RPMI7951 (cell line): Measurements from ENCODE around the gene IGFL2. TPM values are rescaled to one million over a fixed set of nuclear protein-coding genes. Genes with fewer than 3 reads are reported as not detected.
"Not testable (repeated sequence)": the region's sequence is repeated elsewhere in the genome, so short reads cannot be mapped to it uniquely, and the experiment has no call there.

Source experiments
- DNase-seq: peaks from one replicate; pipeline ENCODE4 v3.0.0-alpha.2; 2012; ENCODE audit warnings: low read depth
- total RNA-seq: library from RNA; depleted of rRNA; stranded (reverse); fragments of >200 nt; shearing (Covaris generic); gene quantifications from 2 replicates; pipeline ENCODE4 v1.2.3, GENCODE V29; 2014

Gene IGFL2
- total RNA-seq, 1 experiment from 2014 or later, result not detected

DNA sequence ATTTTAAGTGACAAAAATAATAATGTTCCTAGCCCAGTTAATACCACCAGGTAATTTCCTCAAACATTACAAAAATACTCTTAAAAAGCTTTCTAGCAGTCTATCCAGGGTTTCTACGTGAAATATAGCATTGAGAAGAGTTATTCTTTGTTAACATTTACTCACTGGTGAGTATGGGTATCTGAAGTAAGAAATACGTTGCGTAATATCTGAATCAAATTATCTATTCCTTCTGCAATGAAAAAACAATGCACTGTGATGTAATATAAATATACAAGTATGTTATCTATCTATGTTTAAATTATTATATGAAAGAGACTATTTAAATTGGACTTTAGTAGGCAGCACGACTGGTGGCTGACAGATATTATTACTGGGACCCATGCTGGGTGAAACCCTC lies 5.7 kb upstream of the IGFL2 start:
- no peak for DNase-seq

GRCh38 chr19:46144756-46145155 lies 3.3 kb upstream of the IGFL2 start:
- no peak for DNase-seq

DNA sequence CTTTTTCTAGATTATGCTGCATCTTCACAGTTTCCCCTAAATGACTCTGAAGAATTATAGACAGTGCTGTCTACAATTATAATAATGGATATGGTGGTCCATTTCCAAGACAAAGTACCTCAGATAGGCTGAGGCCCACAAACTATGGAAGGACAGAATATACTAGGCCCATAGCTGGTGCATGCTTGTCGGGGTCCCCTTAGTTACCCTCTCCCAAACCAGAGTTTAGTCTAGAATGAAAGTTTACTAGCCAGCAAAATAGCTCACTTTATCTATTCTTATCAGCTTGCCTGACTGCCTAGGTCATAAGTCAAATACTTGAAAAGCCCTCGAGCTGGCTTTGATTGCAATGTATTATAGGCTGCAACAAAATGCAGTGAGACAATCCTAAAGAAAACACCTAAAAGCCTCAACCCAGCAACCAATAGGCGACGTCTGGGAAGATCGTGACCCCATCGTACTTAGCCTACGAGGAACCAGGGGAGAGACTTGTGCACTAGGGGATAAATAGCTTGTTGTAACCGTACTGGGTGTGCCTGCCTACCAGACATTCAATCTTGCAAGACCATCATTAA lies 785 bp upstream of the IGFL2 start:
- DNase-seq, result no peak

DNA sequence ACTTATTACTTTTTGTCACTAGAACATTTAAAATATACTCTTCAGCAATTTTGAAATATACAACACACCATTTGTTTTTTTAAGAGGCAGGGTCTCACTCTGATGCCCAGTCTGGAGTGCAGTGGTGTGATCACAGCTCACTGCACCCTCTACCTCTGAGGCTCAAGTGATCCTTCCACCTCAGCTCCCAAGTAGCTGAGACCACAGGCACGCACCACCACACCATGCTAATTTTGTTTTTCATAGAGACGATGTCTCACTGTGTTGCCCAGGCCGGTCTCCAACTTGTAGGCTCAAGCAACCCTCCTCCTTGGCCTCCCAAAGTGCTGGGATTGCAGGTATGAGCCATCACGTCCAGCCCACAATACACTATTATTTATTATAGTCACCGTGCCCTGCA lies 2.6 kb downstream of the IGFL2 start:
- DNase-seq, result no peak

DNA sequence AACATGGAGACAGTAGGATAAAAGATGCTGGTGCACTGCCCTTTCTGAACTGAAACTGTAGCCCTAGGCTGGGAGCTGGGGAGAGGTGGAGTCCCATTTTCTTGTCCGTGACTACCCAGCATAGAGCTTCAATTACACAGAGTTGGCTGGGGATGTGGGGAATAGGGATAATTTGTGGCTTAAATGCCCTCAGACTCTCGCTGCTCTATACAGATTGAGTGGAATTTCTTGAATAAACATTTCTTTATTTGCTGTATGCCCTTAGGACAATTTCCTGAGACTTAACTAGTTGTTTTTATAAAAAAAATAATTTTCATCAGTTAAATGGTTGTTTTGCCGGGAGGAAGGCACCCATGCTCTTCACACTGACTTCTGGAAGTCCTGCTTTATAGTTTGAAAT lies 7.2 kb downstream of the IGFL2 start:
- DNase-seq, result peak; percentile 14

- DNase-seq, result no peak
Observed at GRCh38 chr19:46159418-46160232, 11.6 kb downstream of the IGFL2 start.

DNA sequence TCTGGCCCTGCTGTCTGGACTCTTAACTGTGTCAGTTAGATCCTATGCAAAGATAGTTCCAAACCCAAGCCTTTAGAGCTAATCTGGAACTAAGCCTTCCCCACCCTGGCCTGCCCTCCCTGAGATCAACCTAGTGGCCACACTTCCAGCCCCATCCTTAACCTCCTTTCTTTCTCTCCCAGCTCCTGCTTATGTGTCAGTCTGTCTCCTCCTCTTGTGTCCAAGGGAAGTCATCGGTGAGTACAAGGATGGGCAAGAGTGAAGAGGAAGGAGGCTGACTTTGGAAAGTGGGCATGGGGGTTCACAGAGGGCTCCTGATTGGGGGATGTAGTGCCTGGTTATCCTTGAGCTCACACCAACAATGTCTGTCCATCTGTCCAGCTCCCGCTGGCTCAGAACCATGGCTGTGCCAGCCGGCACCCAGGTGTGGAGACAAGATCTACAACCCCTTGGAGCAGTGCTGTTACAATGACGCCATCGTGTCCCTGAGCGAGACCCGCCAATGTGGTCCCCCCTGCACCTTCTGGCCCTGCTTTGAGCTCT lies 12.3 kb downstream of the IGFL2 start:
- no peak for DNase-seq

DNA sequence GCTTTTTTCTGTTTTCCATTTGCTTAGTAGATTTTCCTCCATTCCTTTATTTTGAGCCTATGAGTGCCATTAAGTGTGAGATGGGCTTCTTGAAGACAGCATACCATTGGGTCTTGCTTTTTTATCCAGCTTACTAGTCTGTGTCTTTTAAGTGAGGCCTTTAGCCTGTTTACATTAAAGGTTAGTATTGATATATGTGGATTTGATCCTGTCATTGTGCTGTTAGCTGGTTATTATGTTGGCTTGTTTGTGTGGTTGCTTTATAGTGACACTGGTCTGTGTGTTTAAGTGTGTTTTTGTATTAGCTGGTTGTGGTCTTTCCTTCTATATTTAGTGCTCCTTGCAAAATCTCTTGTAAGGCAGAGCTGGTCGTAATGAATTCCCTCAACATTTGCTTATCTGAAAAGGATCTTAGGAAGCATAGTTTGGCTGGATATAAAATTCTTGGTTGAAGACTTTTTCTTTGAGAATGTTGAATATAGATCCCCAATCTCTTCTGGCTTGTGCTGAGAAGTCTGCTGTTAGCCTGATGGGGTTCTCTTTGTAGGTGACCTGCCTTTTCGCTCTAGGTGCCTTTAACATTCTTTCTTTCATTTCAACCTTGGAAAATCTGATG lies 13.7 kb downstream of the IGFL2 start:
- not testable (repeated sequence) for DNase-seq

DNA sequence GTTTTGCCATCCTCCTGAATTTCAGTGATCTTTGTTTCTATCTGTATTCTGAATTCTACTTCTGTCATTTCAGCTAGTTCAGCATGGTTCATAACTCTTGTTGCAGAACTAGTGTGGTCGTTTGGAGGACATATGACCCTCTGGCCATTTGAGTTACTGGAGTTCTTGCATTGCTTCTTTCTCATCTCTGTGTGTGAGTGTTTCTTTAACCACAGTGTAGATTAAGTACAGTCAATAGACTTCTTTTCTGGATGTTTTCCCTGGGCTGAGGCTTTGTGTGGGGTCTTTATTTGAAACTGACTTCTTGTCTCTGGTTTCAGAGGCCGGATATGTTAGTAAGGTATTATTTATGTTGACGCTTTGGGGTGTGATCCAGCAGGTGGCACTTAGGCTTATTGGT lies 14.7 kb downstream of the IGFL2 start:
- no peak for DNase-seq

DNA sequence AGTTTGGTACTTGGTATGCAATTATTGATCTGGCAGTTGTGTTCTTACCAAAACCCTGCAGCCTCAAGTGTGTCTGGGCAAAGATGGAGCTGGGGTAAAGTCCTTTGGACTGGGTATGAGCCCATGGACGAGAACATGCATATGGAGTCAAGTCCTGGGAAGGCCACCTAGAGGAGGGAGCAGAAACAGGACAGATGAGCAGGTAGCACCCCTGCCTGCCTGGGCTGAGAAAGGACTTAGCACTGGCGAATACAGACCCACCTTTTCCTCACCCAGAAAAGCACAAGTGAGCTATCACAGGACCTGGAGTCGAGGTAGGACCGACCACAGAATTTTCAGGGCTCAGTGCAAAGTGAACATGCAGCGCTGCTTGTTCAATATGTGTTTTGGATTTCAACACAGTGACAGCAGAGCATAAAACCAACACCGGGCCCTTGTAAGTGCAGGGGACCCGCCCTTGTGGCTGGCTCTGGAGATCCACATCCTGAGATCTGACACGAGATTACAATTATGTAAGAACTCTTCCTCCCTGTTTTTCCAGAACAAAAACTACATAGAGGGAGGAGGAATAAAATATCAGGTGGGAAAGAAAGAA lies 25.9 kb downstream of the IGFL2 start:
- no peak for DNase-seq

DNA sequence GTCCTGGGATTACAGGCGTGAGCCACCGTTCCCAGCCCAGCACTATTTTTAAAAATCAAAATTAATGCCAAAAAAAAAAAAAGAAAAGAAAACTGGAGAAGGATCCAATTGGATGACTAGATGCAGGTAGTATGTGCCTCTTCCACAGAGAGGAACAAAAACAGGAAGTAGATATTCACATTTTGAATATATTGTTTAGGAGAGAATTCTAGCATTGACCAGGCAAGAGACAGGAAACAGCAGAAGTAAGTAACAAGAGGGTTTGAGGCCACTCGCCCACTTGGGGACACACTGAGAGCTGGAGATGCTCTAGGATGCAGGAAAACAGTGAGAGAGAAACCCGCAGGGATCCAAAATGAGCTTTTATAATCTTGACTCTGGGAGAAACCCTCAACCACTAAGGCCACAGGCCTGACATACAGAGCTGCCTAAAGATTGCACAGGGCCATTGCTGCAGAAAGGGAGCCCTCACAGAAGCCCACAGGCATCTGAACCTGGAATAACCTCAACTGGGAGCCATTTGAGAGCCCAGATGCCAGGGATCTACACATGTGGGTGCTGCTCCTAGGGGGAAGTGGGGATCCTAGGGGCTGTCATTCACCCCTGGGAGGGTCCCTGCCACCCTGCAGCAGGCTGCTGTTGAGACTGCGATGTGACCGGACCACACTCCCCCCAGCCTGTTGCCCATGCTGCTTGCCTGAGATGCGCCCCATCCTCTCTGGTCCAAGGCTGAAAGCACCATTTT lies 28.2 kb downstream of the IGFL2 start:
- DNase-seq, result no peak

DNA sequence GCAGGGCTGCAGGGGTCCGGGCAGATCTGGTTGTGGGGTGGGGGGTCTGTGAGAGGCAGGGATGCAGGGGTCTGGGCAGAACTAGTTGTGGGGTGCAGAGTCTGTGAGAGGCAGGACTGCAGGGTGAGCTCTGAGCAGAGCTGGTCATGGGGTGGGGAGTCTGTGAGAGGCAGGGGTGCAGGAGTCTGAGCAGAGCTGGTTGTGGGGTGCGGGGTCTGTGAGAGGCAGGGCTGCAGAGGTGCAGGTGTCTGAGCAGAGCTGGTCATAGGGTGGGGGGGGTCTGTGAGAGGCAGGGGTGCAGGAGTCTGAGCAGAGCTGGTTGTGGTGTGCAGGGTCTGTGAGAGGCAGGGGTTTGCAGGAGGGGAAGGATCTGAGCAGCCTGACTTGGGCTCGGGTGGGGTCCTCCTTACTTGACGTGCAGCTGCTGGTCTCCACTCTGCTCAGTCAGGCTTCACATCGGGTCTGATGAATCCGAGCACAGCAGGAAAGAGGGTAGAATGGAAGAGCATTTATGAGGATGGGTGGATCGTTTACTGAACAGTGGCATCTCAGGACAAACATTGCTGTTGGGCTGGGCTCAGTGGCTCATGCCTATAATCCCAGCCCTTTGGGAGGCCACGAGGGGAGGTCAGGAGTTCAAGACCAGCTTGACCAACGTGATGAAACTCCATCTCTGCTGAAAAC lies 31.2 kb downstream of the IGFL2 start:
- no peak for DNase-seq

GRCh38 chr19:46180701-46181387 lies 32.8 kb downstream of the IGFL2 start:
- peak; percentile 26 for DNase-seq

DNA sequence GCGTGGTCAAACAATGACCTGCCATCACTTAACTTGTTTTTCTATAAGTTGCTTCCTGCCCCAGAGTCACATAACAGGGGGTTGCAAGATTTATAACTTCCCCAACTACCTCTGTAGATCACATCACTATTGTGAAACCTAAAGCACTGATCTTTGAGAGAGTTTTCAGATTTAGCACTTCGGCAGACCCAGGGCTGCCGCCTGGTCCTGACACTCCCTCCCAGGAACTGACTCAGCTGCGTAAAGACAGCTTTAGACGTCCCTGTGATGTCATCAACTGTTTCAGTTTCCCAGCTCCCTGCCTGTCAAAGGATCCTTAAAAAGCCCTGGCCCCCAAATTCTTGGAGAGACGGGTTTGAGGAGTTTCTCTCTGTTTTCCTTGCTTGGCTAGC lies 33.3 kb downstream of the IGFL2 start:
- DNase-seq, result peak; percentile 26

- DNase-seq, result no peak
Observed at GRCh38 chr19:46182476-46182875, 34.4 kb downstream of the IGFL2 start.

DNA sequence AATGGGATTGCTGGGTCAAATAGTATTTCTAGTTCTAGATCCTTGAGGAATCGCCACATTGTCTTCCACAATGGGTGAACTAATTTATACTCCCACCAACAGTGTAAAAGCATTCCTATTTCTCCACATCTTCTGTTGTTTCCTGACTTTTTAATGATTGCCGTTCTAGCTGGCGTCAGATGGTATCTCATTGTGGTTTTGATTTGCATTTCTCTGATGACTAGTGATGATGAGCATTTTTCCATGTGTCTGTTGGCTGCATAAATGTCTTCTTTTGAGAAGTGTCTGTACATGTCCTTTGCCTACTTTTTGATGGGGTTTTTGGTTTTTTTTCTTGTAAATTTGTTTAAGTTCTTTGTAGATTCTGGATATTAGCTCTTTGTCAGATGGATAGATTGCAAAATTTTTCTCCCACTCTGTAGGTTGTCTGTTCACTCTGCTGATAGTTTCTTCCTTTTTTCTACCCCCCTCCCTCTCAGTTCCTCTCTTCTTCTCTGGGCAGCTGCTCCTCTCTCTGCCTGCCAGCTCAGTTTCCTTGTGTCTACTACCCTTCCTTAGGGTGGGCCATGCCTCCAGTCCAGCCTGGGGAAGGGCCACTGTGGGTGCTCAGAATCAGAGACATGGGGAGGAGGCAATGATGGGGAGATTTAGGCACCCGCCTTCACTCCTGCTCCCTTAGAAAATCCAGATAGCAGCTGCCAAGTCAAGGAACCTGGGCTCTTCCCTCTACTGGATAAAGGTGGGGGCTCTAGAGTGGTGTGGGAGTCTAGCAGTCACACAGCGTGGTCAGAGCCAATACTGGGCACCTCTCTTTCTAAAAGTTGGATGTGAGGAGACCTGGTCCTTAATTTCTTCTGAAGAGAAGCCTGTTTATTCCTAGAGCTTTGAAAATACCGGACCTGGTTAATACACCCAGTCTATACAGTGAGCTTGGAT lies 37.0 kb downstream of the IGFL2 start:
- DNase-seq, result peak; percentile 37

- no peak for DNase-seq
Observed at GRCh38 chr19:46186101-46186716, 38.2 kb downstream of the IGFL2 start.

DNA sequence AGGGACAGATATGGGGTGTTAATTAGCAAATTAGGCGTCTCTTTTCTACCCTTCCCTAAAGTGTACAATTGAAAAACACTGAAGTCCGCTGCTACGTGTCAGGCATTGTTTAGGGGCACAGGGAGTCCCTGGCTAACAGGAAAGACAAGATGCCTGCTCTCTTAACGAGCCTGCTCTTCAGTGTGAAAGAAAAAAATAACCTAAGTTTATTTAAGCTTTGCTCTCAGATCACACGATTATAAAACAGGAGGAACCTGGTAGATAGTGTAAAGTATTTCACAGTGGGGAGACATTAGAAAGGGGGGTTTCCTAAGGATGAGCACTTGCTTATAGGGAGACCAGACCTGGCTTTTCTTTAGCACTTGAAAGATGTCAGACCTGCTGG lies 38.7 kb downstream of the IGFL2 start:
- DNase-seq, result no peak
